BLaER1 (cell line): Measurements from ENCODE around the gene PLIN5.

Source experiments
- H3K27ac ChIP-seq: shearing (Covaris generic); formaldehyde crosslinking; 2 replicates; pipeline ENCODE4 v1.8.1; 2022
- H3K27me3 ChIP-seq: shearing (Covaris generic); formaldehyde crosslinking; 2 replicates; pipeline ENCODE4 v1.8.1; 2022
- H3K36me3 ChIP-seq: shearing (Covaris generic); formaldehyde crosslinking; 2 replicates; pipeline ENCODE4 v1.8.1; 2022
- H3K4me1 ChIP-seq: shearing (Covaris generic); formaldehyde crosslinking; 2 replicates; pipeline ENCODE4 v1.8.1; 2022
- H3K4me2 ChIP-seq: shearing (Covaris generic); formaldehyde crosslinking; 2 replicates; pipeline ENCODE4 v1.8.1; 2022
- H3K4me3 ChIP-seq: shearing (Covaris generic); formaldehyde crosslinking; 2 replicates; pipeline ENCODE4 v1.8.1; 2022
- H3K9ac ChIP-seq: shearing (Covaris generic); formaldehyde crosslinking; 2 replicates; pipeline ENCODE4 v1.8.1; 2022
- H3K9me3 ChIP-seq: shearing (Covaris generic); formaldehyde crosslinking; 2 replicates; pipeline ENCODE4 v1.8.1; 2022
- H4K20me1 ChIP-seq: shearing (Covaris generic); formaldehyde crosslinking; 2 replicates; pipeline ENCODE4 v1.8.1; 2022
- Cebpa-rat ChIP-seq: shearing (Covaris generic); IDR thresholded peaks from 2 replicates; pipeline ENCODE4 v1.8.1; 2022

The PLIN5 gene

DNA sequence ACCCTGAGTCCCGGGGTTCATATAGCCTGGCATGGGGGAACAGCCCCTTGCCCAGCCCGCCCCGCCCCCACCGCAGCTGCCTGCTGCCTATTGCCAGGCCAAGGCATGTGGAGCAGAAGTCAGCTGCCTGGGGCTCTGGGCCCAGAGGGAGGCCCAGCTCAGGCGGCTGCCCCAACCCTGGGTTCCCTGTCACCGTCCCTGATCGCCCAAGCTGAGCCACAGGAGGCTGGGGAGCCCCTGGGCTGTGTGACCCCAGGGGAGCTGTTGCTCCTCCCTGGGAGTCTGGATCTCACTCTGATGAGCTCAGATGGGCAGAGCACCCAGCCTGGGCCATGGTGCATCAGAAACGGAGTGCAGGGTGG, 18.1 kb downstream of the PLIN5 start:
- peak overlapping the region; percentile 41; the same call in 1 of the 2 replicates for H3K27ac ChIP-seq
- no peaks in the 10 kb centered on the region for H3K9me3 ChIP-seq
- no peak overlapping the region for H3K4me3 ChIP-seq
- H3K36me3 ChIP-seq: no peaks in the 10 kb centered on the region
- H3K4me2 ChIP-seq: peak overlapping the region; percentile 50
- no peaks in the 10 kb centered on the region for H3K27me3 ChIP-seq
- no peaks in the 10 kb centered on the region for H4K20me1 ChIP-seq
- H3K4me1 ChIP-seq: peaks cover 36% of the 10 kb centered on the region
- 0 out of 2 replicates have a peak overlapping the region, but pooled peaks have one; percentile 19 for H3K9ac ChIP-seq
- no peak for TF ChIP-seq Cebpa-rat

DNA sequence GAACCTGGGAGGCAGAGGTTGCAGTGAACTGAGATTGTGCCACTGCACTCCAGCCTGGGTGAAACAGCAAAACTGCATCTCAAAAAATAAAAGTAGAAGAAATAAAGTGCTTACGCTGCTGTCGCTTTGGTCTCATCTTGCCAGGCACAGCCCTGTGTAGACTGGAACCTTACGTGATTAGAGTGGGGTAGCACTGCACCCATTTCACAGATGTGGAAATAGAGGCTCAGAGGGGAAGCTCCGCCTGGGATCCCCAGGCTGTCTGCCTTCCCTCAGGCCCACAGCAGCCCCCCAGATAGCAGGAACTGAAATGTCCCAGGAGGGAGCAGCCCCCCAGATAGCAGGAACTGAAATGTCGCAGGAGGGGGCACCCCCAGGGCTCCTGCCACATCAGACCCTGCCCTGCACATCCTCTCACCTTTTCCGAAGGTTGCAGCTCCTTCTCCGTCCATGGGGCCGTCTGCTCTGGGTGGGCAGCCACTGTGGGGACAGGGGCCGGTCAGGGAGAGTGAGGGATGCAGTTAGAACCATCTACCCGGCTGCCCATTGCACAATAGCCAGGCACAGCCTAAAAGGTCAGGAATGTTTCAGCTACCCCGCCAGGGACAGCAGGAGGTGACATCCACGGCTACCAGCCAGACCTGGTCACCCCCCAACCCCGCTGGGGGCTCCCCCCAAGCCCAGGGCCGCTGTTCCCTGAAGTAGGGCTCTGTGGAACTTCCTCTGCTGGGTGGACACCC, 18.7 kb downstream of the PLIN5 start:
- Histone ChIP-seq H3K4me3 (no peak overlapping the region), H3K27me3 (no peaks in the 10 kb centered on the region), H3K9ac (no peak overlapping the region), H3K36me3 (no peaks in the 10 kb centered on the region), H3K9me3 (no peaks in the 10 kb centered on the region), H3K4me2 (peak overlapping the region; percentile 50), H3K4me1 (peaks cover 31% of the 10 kb centered on the region), H4K20me1 (no peaks in the 10 kb centered on the region), H3K27ac (no peak overlapping the region; the same call in 1 of the 2 replicates)
- TF ChIP-seq Cebpa-rat: no peak

DNA sequence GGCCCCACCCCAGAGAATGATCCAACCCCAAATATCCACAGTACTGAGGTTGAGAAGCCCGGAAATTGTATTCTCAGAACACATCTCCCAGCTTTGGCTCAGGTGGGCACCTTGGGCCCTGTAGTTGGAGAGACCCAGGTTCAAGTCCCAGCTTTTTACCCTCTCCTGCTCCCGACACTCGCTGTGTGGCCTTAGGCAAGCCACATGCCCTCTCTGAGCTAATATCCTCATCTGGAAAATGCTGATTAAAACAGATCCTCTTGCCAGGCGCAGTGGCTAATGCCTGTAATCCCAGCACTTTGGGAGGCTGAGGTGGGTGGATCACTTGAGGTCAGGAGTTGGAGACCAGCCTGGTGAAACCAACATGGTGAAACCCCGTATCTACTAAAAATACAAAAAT, 19.3 kb downstream of the PLIN5 start:
- Histone ChIP-seq H3K4me2 (no peak overlapping the region), H3K27ac (no peak overlapping the region), H3K9ac (no peak overlapping the region), H3K27me3 (no peaks in the 10 kb centered on the region), H3K4me1 (peaks cover 29% of the 10 kb centered on the region), H3K9me3 (no peaks in the 10 kb centered on the region), H3K4me3 (no peak overlapping the region), H3K36me3 (no peaks in the 10 kb centered on the region), H4K20me1 (no peaks in the 10 kb centered on the region)
- no peak for TF ChIP-seq Cebpa-rat

DNA sequence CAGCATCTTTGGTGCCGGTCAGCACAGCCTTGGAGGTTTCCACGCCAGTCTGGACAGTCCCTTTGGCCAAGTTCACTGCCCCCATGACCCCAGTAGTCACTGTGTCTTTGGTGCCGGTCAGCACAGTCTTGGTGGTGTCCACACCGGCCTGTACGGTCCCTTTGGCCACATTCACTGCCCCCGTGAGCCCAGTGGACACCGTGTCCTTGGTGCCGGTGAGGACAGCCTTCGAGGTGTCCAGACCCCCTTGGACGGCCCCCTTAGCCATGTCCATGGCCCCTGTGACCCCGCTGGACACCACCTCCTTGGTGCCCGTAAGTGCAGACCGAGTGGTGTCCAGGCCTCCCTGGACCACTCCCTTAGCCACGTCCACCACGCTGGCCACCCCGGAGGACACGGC, 21.8 kb downstream of the PLIN5 start:
- Histone ChIP-seq H3K9me3 (no peaks in the 10 kb centered on the region), H3K36me3 (no peaks in the 10 kb centered on the region), H3K4me2 (no peak overlapping the region), H3K27ac (no peak overlapping the region), H3K4me1 (peaks cover 23% of the 10 kb centered on the region), H4K20me1 (no peaks in the 10 kb centered on the region), H3K9ac (no peak overlapping the region), H3K4me3 (no peak overlapping the region), H3K27me3 (no peaks in the 10 kb centered on the region)
- TF ChIP-seq Cebpa-rat: no peak

DNA sequence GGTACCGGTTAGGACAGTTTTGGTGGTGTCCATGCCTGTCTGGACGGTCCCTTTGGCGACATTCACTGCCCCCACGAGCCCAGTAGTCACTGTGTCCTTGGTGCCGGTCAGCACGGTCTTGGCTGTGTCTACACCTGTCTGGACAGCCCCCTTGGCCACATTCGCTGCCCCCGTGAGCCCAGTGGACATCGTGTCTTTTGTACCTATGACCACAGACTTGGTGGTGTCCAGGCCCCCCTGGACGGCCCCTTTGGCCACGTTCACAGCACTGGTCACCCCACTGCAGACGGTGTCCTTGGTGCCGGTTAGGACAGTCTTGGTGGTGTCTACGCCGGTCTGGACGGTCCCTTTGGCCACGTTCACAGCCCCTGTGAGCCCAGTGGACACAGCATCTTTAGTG, 23.0 kb downstream of the PLIN5 start:
- Histone ChIP-seq H3K4me3 (no peak overlapping the region), H3K27me3 (no peaks in the 10 kb centered on the region), H4K20me1 (no peaks in the 10 kb centered on the region), H3K4me2 (no peak overlapping the region), H3K27ac (no peak overlapping the region), H3K9me3 (no peaks in the 10 kb centered on the region), H3K4me1 (peaks cover 17% of the 10 kb centered on the region), H3K36me3 (peaks cover 6% of the 10 kb centered on the region), H3K9ac (no peak overlapping the region)
- no peak for TF ChIP-seq Cebpa-rat

DNA sequence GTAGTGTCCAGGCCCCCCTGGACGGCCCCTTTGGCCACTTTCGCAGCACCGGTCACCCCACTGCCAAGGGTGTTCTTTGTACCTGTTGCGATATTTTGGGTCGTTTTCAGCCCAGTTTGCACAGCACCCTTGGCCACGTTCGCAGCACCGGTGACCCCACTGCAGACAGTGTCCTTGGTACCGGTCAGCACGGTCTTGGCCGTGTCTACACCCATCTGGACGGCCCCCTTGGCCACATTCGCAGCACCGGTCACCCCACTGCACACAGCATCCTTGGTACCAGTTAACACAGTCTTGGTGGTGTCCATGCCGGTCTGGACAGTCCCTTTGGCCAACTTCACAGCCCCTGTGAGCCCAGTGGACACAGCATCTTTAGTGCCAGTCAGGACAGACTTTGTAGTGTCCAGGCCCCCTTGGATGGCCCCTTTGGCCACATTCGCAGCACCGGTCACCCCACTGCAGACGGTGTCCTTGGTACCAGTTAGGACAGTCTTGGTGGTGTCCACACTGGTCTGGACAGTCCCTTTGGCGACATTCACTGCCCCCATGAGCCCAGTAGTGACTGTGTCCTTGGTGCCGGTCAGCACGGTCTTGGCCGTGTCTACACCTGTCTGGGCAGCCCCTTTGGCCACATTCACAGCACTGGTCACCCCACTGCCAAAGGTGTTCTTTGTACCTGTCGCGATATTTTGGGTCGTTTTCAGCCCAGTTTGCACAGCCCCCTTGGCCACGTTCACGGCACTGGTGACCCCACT, 23.5 kb downstream of the PLIN5 start:
- no peak for TF ChIP-seq Cebpa-rat
- Histone ChIP-seq H3K36me3 (peaks cover 12% of the 10 kb centered on the region), H3K27ac (no peak overlapping the region), H3K9ac (no peak overlapping the region), H3K4me2 (no peak overlapping the region), H3K4me3 (no peak overlapping the region), H3K9me3 (no peaks in the 10 kb centered on the region), H3K27me3 (no peaks in the 10 kb centered on the region), H4K20me1 (no peaks in the 10 kb centered on the region), H3K4me1 (peaks cover 14% of the 10 kb centered on the region)

DNA sequence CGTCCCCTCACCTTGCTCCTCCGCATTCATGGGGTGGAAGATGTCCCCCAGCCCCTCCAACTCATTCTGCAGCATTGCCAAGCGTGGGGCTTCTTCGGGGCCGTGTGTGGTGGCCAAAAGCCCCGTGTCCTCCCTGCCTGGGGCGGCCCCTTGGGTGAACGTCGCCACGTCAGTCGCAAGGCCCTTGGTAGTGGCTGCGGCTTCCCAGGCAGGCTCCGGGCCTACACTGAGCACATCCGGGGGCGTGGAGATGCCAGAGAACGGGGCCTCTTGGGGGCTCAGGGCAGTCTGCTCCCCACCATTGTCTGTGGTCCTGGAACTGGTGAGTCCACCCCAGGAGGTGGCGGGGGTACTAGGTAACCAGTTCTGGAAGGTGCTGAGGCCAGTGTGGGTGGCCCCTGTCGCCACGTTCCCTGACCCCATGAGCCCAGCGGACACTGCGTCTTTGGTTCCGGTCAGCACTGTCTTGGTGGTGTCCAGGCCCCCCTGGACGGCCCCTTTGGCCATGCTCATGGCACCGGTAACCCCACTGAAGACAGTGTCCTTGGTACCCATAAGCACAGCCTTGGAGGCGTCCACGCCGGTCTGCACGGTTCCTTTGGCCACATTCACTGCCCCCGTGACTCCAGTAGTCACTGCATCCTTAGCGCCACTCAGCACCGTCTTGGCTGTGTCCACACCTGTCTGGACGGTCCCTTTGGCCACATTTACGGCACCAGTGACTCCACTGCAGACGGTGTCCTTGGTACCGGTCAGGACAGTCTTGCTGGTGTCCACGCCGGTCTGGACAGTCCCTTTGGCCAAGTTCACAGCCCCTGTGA, 24.4 kb downstream of the PLIN5 start:
- Histone ChIP-seq H3K27ac (no peak overlapping the region), H4K20me1 (no peaks in the 10 kb centered on the region), H3K4me1 (0 out of 2 replicates have a peak, but pooled peaks cover 11% of the 10 kb centered on the region), H3K27me3 (no peaks in the 10 kb centered on the region), H3K9me3 (no peaks in the 10 kb centered on the region), H3K36me3 (peaks cover 20% of the 10 kb centered on the region), H3K9ac (no peak overlapping the region), H3K4me2 (no peak overlapping the region), H3K4me3 (no peak overlapping the region)
- no peak for TF ChIP-seq Cebpa-rat

DNA sequence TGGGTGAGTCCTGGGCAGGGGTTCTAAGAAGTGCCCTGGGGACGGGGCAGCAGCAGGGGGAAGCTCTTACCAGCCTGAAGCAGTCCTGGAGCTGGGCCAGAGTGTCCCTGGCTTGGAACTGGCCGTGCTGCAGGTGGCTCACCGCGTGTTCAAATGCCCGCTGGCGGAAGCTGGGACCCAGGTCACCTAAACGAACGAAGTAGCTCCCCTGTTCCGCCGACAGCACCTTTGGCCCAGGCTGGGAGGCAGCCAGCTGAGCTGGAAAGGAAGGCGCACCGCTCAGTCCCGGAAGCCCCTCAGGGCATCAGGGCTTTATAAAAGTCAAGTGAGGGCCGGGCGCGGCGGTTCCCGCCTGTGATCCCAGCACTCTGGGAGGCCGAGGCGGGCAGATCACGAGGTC, 26.3 kb downstream of the PLIN5 start:
- H4K20me1 ChIP-seq: peaks cover 11% of the 10 kb centered on the region
- H3K4me1 ChIP-seq: peaks cover 25% of the 10 kb centered on the region
- H3K27me3 ChIP-seq: no peaks in the 10 kb centered on the region
- H3K9ac ChIP-seq: no peak overlapping the region
- H3K36me3 ChIP-seq: peaks cover 33% of the 10 kb centered on the region
- no peak overlapping the region for H3K4me3 ChIP-seq
- H3K9me3 ChIP-seq: no peaks in the 10 kb centered on the region
- TF ChIP-seq Cebpa-rat: no peak
- no peak overlapping the region for H3K4me2 ChIP-seq
- no peak overlapping the region for H3K27ac ChIP-seq

DNA sequence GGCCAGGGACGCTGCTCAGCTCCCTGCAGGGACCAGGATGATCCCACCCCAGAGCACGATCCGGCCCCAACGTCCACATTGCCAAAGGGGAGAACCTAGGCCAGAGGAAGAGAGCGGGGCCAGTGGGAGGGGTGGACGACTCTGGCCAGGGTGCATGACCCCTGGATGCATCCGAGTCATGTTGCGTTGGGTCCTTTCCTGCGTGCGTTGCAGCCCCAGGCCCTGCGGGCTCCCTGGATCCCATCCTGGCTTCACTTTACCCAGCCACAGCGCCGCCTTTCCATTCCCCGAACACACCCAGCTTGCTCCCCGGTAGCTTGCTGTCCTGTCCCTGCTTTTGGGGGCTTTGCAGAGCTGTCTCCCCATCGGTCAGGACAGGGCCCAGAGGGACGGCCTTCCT, 27.2 kb downstream of the PLIN5 start:
- TF ChIP-seq Cebpa-rat: no peak
- Histone ChIP-seq H3K27me3 (no peaks in the 10 kb centered on the region), H3K4me3 (no peak overlapping the region), H3K9me3 (no peaks in the 10 kb centered on the region), H3K9ac (no peak overlapping the region), H3K36me3 (peaks cover 34% of the 10 kb centered on the region), H3K27ac (no peak overlapping the region), H3K4me1 (peaks cover 34% of the 10 kb centered on the region), H4K20me1 (peaks cover 13% of the 10 kb centered on the region), H3K4me2 (no peak overlapping the region)

DNA sequence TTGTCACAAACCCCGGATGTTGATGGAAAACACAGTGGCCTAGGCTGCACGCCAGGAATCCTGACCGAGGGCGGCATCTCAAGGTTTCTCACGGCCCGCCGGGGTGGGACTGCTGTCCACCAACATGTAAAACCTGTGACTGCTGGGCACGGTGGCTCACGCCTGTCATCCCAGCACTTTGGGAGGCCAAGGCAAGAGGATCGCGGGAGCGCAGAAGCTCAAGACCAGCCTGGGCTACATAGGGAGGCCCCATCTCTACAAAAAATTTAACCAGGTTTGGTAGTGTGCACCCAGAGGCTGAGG, 27.9 kb downstream of the PLIN5 start:
- TF ChIP-seq Cebpa-rat: no peak

More for the DNA sequence above, 27.9 kb downstream of the PLIN5 start:
- no peaks in the 10 kb centered on the region for H3K27me3 ChIP-seq
- H3K4me1 ChIP-seq: peaks cover 41% of the 10 kb centered on the region
- H3K9ac ChIP-seq: no peak overlapping the region
- peaks cover 13% of the 10 kb centered on the region for H4K20me1 ChIP-seq
- H3K36me3 ChIP-seq: peaks cover 41% of the 10 kb centered on the region
- no peak overlapping the region for H3K4me3 ChIP-seq
- H3K9me3 ChIP-seq: no peaks in the 10 kb centered on the region
- no peak overlapping the region for H3K4me2 ChIP-seq
- no peak overlapping the region for H3K27ac ChIP-seq
